Stimulated activated CD8-positive, alpha-beta memory T cell treated with anti-CD3 and anti-CD28 coated beads, Interleukin-15, amount 100 ng/mL, for 24 hours (primary cell): ENCODE measurements around the gene DUXB.

ENCODE experiments used
- DNase-seq: peaks from one replicate; pipeline ENCODE4 v3.0.0-alpha.2; 2020; ENCODE audit warnings: low read depth

The DUXB gene

GRCh38 chr16:75701361-75701760 is at the start of gene DUXB:
TSS of gene DUXB (minus strand) at chr16:75701461. CDS start at chr16:75701418, 43 bp downstream.
- DNase-seq, result no peak

- DNase-seq, result no peak
Observed at GRCh38 chr16:75750528-75750927, 49.3 kb upstream of the DUXB start.

GRCh38 chr16:75746359-75746758 is 45.1 kb upstream of the DUXB start:
- no peak for DNase-seq

- DNase-seq, result no peak
Observed at GRCh38 chr16:75745823-75746222, 44.6 kb upstream of the DUXB start.

GRCh38 chr16:75745242-75745641 is 44.0 kb upstream of the DUXB start:
- no peak for DNase-seq

- no peak for DNase-seq
Observed at GRCh38 chr16:75742424-75743047, 41.3 kb upstream of the DUXB start.

- DNase-seq, result no peak
Observed at GRCh38 chr16:75733305-75734211, 32.3 kb upstream of the DUXB start.

- no peak for DNase-seq
Observed at GRCh38 chr16:75732871-75733270, 31.6 kb upstream of the DUXB start.

GRCh38 chr16:75727221-75727620 is 26.0 kb upstream of the DUXB start:
- DNase-seq, result no peak

- DNase-seq, result no peak
Observed at GRCh38 chr16:75726390-75726789, 25.1 kb upstream of the DUXB start, which contains the start of gene CPHXL. TSS of gene CPHXL (minus strand) at chr16:75726490. CDS start at chr16:75726442, 48 bp downstream.

GRCh38 chr16:75718452-75718851 is 17.2 kb upstream of the DUXB start:
- no peak for DNase-seq

- no peak for DNase-seq
Observed at GRCh38 chr16:75714661-75715060, 13.4 kb upstream of the DUXB start.

- DNase-seq, result no peak
Observed at GRCh38 chr16:75710344-75710743, 9.1 kb upstream of the DUXB start.

GRCh38 chr16:75703306-75703705 is 2.0 kb upstream of the DUXB start:
- no peak for DNase-seq

- DNase-seq, result no peak
Observed at GRCh38 chr16:75702242-75702641, 981 bp upstream of the DUXB start.

- DNase-seq, result no peak
Observed at GRCh38 chr16:75697571-75697970, 3.7 kb downstream of the DUXB start.

- DNase-seq, result no peak
Observed at GRCh38 chr16:75695708-75696107, 5.6 kb downstream of the DUXB start.

GRCh38 chr16:75687361-75687760 is 13.9 kb downstream of the DUXB start:
- DNase-seq, result no peak

- no peak for DNase-seq
Observed at GRCh38 chr16:75682308-75682707, 19.0 kb downstream of the DUXB start.

GRCh38 chr16:75679366-75679765 is 21.9 kb downstream of the DUXB start:
- DNase-seq, result no peak

GRCh38 chr16:75676909-75677308 is 24.4 kb downstream of the DUXB start, which contains the start of gene CPHXL2:
TSS of gene CPHXL2 (minus strand) at chr16:75677009. CDS start at chr16:75676999, 10 bp downstream.
- no peak for DNase-seq

- no peak for DNase-seq
Observed at GRCh38 chr16:75667503-75667902, 33.8 kb downstream of the DUXB start.

- no peak for DNase-seq
Observed at GRCh38 chr16:75660726-75661302, 40.4 kb downstream of the DUXB start.
